Urinary bladder (tissue), 4 donors: Measurements from ENCODE around the gene EVA1B. TPM values are rescaled to one million over a fixed set of nuclear protein-coding genes. Genes with fewer than 3 reads are reported as not detected.

Source experiments
- DNase-seq: peaks from one replicate; pipeline ENCODE4 v3.0.0-alpha.2; 2015; ENCODE audit errors: extremely low spot score
- H3K27ac ChIP-seq: one replicate; pipeline ENCODE4 v1.5.1; 2013; ENCODE audit warnings: low read depth, mild to moderate bottlenecking, moderate library complexity
- H3K36me3 ChIP-seq: one replicate; pipeline ENCODE4 v1.6.1; 2013; ENCODE audit warnings: mild to moderate bottlenecking, moderate library complexity; ENCODE audit not compliant: insufficient read depth
- H3K4me1 ChIP-seq: one replicate; pipeline ENCODE4 v1.6.1; 2013; ENCODE audit warnings: mild to moderate bottlenecking, moderate library complexity; ENCODE audit not compliant: insufficient read depth
- H3K4me3 ChIP-seq: one replicate; pipeline ENCODE4 v1.5.1; 2013; ENCODE audit warnings: low read depth, low read length
- WGBS: extraction: QIAGEN DNeasy Blood & Tissue Kit; methylation state at CpG from one replicate; pipeline ENCODE4 v1.1.7; 2013; 5-methylcytosine and 5-hydroxymethylcytosine counted together
- polyA plus RNA-seq: library from polyadenylated mRNA; stranded (reverse); fragments of 200-250 nt; gene quantifications from one replicate; pipeline ENCODE4 v1.2.3, GENCODE V29; 2013
- total RNA-seq: library from RNA; depleted of rRNA; stranded (reverse); fragments of >200 nt; gene quantifications from one replicate; pipeline ENCODE4 v1.2.3, GENCODE V29; 2014
- donor health status: healthy with polysubstance abuse.
- donor health status: healthy.

EVA1B gene
- total and polyA plus RNA-seq, 2 donors: 27.7 to 74.7 TPM

GRCh38 chr1:36352910-36353878 lies 29.7 kb upstream of the EVA1B start:
- no peaks in the 10 kb centered on the region for H3K36me3 ChIP-seq

GRCh38 chr1:36352125-36352909 lies 28.9 kb upstream of the EVA1B start:
- Histone ChIP-seq H3K4me1 (no peaks in the 10 kb centered on the region), H3K36me3 (peaks cover 2% of the 10 kb centered on the region), H3K27ac (no peak overlapping the region), H3K4me3 (no peak overlapping the region)
- no peak for DNase-seq
- 77% methylated on average over 13 of the region's 13 CpGs for WGBS

More at GRCh38 chr1:36352910-36353878, 29.7 kb upstream of the EVA1B start:
- Histone ChIP-seq H3K4me1 (no peaks in the 10 kb centered on the region), H3K4me3 (no peak overlapping the region), H3K27ac (no peak overlapping the region)
- 82% methylated on average over 15 of the region's 15 CpGs for WGBS
- DNase-seq: no peak

GRCh38 chr1:36351227-36351977 lies 28.0 kb upstream of the EVA1B start:
- Histone ChIP-seq H3K4me3 (no peak overlapping the region), H3K36me3 (peaks cover 5% of the 10 kb centered on the region)
- DNase-seq: no peak

GRCh38 chr1:36350659-36351226 lies 27.3 kb upstream of the EVA1B start:
- Histone ChIP-seq H3K4me3 (no peak overlapping the region), H3K4me1 (no peaks in the 10 kb centered on the region), H3K36me3 (peaks cover 5% of the 10 kb centered on the region), H3K27ac (peak overlapping the region; percentile 33)
- WGBS: 36% methylated on average over 13 of the region's 13 CpGs
- no peak for DNase-seq

More at GRCh38 chr1:36351227-36351977, 28.0 kb upstream of the EVA1B start:
- WGBS: 42% methylated on average over 14 of the region's 14 CpGs
- H3K4me1 ChIP-seq: no peaks in the 10 kb centered on the region
- H3K27ac ChIP-seq: peak overlapping the region; percentile 33

GRCh38 chr1:36349839-36350238 lies 26.4 kb upstream of the EVA1B start:
- no peak for DNase-seq
- Histone ChIP-seq H3K27ac (no peak overlapping the region), H3K4me1 (no peaks in the 10 kb centered on the region), H3K36me3 (peaks cover 7% of the 10 kb centered on the region), H3K4me3 (no peak overlapping the region)
- WGBS: 74% methylated on average over 16 of the region's 16 CpGs

GRCh38 chr1:36349241-36349671 lies 25.8 kb upstream of the EVA1B start:
- no peak overlapping the region for H3K4me3 ChIP-seq
- H3K27ac ChIP-seq: no peak overlapping the region
- no peaks in the 10 kb centered on the region for H3K4me1 ChIP-seq
- WGBS: 70% methylated on average over 7 of the region's 7 CpGs
- no peak for DNase-seq
- peaks cover 7% of the 10 kb centered on the region for H3K36me3 ChIP-seq

GRCh38 chr1:36346741-36347370 lies 23.4 kb upstream of the EVA1B start:
- Histone ChIP-seq H3K36me3 (peaks cover 7% of the 10 kb centered on the region), H3K4me3 (no peak overlapping the region), H3K27ac (no peak overlapping the region), H3K4me1 (no peaks in the 10 kb centered on the region)
- no peak for DNase-seq
- 88% methylated on average over 8 of the region's 8 CpGs for WGBS

- H3K4me3 ChIP-seq: no peak overlapping the region
- H3K27ac ChIP-seq: no peak overlapping the region
- 89% methylated on average over 7 of the region's 7 CpGs for WGBS
- peaks cover 7% of the 10 kb centered on the region for H3K36me3 ChIP-seq
- DNase-seq: no peak
- no peaks in the 10 kb centered on the region for H3K4me1 ChIP-seq
Measured at GRCh38 chr1:36345353-36345752, 21.9 kb upstream of the EVA1B start.

- no peak overlapping the region for H3K4me3 ChIP-seq
- H3K4me1 ChIP-seq: no peaks in the 10 kb centered on the region
- H3K36me3 ChIP-seq: peaks cover 7% of the 10 kb centered on the region
- 88% methylated on average over 8 of the region's 8 CpGs for WGBS
- no peak overlapping the region for H3K27ac ChIP-seq
- no peak for DNase-seq
Measured at GRCh38 chr1:36344395-36344680, 20.9 kb upstream of the EVA1B start.

- 92% methylated on average over 24 of the region's 24 CpGs for WGBS
- no peak overlapping the region for H3K4me3 ChIP-seq
Measured at GRCh38 chr1:36343651-36344394, 20.4 kb upstream of the EVA1B start.

GRCh38 chr1:36342426-36343185 lies 19.2 kb upstream of the EVA1B start:
- no peak for DNase-seq
- Histone ChIP-seq H3K4me3 (no peak overlapping the region), H3K36me3 (peaks cover 5% of the 10 kb centered on the region), H3K27ac (no peak overlapping the region), H3K4me1 (no peaks in the 10 kb centered on the region)
- 79% methylated on average over 10 of the region's 10 CpGs for WGBS

More at GRCh38 chr1:36343651-36344394, 20.4 kb upstream of the EVA1B start:
- Histone ChIP-seq H3K27ac (no peak overlapping the region), H3K36me3 (peaks cover 7% of the 10 kb centered on the region), H3K4me1 (no peaks in the 10 kb centered on the region)
- no peak for DNase-seq
